GM15510 (cell line): ENCODE data around the gene PRKG1.

Experiments used
- POLR2A ChIP-seq: IDR thresholded peaks from 3 replicates; pipeline ENCODE4 v1.6.1; 2011; ENCODE audit warnings: borderline replicate concordance; ENCODE audit not compliant: insufficient read length; ENCODE audit errors: extremely low read depth

PRKG1 gene

GRCh38 chr10:51377070-51377931, 303.0 kb downstream of the PRKG1 start:
- TF ChIP-seq POLR2A = no peak

GRCh38 chr10:51377932-51378599, 303.8 kb downstream of the PRKG1 start:
- TF ChIP-seq POLR2A = no peak

GRCh38 chr10:51382181-51382580, 307.9 kb downstream of the PRKG1 start:
- no peak for TF ChIP-seq POLR2A

GRCh38 chr10:51384971-51385370, 310.7 kb downstream of the PRKG1 start:
- no peak for TF ChIP-seq POLR2A

- no peak for TF ChIP-seq POLR2A
Measured at GRCh38 chr10:51386248-51386885, 312.1 kb downstream of the PRKG1 start.

- no peak for TF ChIP-seq POLR2A
Measured at GRCh38 chr10:51389415-51390321, 315.4 kb downstream of the PRKG1 start.

- TF ChIP-seq POLR2A = no peak
Measured at GRCh38 chr10:51394039-51394438, 319.8 kb downstream of the PRKG1 start.

- no peak for TF ChIP-seq POLR2A
Measured at GRCh38 chr10:51397244-51397643, 323.0 kb downstream of the PRKG1 start.

GRCh38 chr10:51397695-51398094, 323.4 kb downstream of the PRKG1 start:
- TF ChIP-seq POLR2A = no peak

- no peak for TF ChIP-seq POLR2A
Measured at GRCh38 chr10:51399840-51400239, 325.6 kb downstream of the PRKG1 start.

- TF ChIP-seq POLR2A = no peak
Measured at GRCh38 chr10:51400392-51401096, 326.3 kb downstream of the PRKG1 start.

GRCh38 chr10:51403521-51403920, 329.2 kb downstream of the PRKG1 start:
- TF ChIP-seq POLR2A = no peak

- TF ChIP-seq POLR2A = no peak
Measured at GRCh38 chr10:51405580-51406351, 331.5 kb downstream of the PRKG1 start.
